Spinal cord (tissue), 10 donors: ENCODE measurements around the gene KIF15. TPM values are rescaled to one million over a fixed set of nuclear protein-coding genes. Genes with fewer than 3 reads are reported as not detected.

Experiments used
- DNase-seq, 6 donors: peaks; one replicate each; pipeline versions ENCODE4 v3.0.0 to v3.0.0-alpha.2; 2013 to 2015; ENCODE audit warnings: low spot score in 6 of 6, low read depth in 4 of 6
- H3K27ac ChIP-seq: one replicate; pipeline ENCODE4 v1.5.1; 2013; ENCODE audit warnings: low read depth, low read length, control low read depth
- H3K27me3 ChIP-seq: one replicate; pipeline ENCODE4 v1.6.1; 2013; ENCODE audit warnings: low read length; ENCODE audit not compliant: control insufficient read depth, insufficient read depth
- H3K36me3 ChIP-seq: one replicate; pipeline ENCODE4 v1.6.1; 2013; ENCODE audit warnings: low read length; ENCODE audit not compliant: control insufficient read depth, insufficient read depth
- H3K4me1 ChIP-seq: one replicate; pipeline ENCODE4 v1.6.1; 2013; ENCODE audit warnings: low read length; ENCODE audit not compliant: control insufficient read depth, insufficient read depth
- H3K4me3 ChIP-seq: one replicate; pipeline ENCODE4 v1.5.1; 2013; ENCODE audit warnings: low read depth, low read length, control low read depth
- H3K9me3 ChIP-seq: one replicate; pipeline ENCODE4 v1.6.1; 2013; ENCODE audit warnings: low read length; ENCODE audit not compliant: control insufficient read depth, insufficient read depth
- WGBS: methylation state at CpG from one replicate; pipeline ENCODE4 v1.1.5; 2013; ENCODE audit warnings: missing lambda C conversion rate; ENCODE audit not compliant: insufficient coverage; 5-methylcytosine and 5-hydroxymethylcytosine counted together
- polyA plus RNA-seq, 2 donors: library from polyadenylated mRNA; unstranded; fragments of 120-200 nt; gene quantifications; one replicate each; pipeline ENCODE4 v1.2.1, GENCODE V29; 2013; ENCODE audit not compliant: insufficient read length in 2 of 2
- total RNA-seq, 2 donors: library from RNA; depleted of rRNA in 1 of 2; stranded (reverse); fragments of 120-200 nt in 1 of 2; fragments of >200 nt in 1 of 2; gene quantifications; one replicate each; pipeline versions ENCODE4 v1.2.3 to v1.2.4, GENCODE V29; 2013 to 2014
- donor health status: healthy.

The KIF15 gene
- total and polyA plus RNA-seq, 4 donors = 10.4 to 14.0 (median 13.0) TPM

GRCh38 chr3:44870375-44871061 lies 108.9 kb downstream of the KIF15 start:
- WGBS = 84% methylated on average over 3 of the region's 8 CpGs
- H3K36me3 ChIP-seq = peaks cover 10% of the 10 kb centered on the region
- H3K27me3 ChIP-seq = no peaks in the 10 kb centered on the region

GRCh38 chr3:44874308-44874707 lies 112.7 kb downstream of the KIF15 start, which contains the start of gene TGM4:
Gene TGM4, plus strand, starts transcription at chr3:44874608. Its CDS starts 71 bp downstream, at chr3:44874679.
- Histone ChIP-seq H3K4me3 (no peak within 1 kb of the TSS), H3K36me3 (no peaks in the 10 kb centered on the region), H3K9me3 (no peaks in the 10 kb centered on the region), H3K27me3 (no peaks in the 10 kb centered on the region), H3K4me1 (no peaks in the 10 kb centered on the region), H3K27ac (no peak within 1 kb of the TSS)
- no peak for DNase-seq
- 88% methylated on average over 1 of the region's 5 CpGs for WGBS

More at GRCh38 chr3:44870375-44871061, 108.9 kb downstream of the KIF15 start:
- no peak overlapping the region for H3K27ac ChIP-seq
- no peak overlapping the region for H3K4me3 ChIP-seq
- DNase-seq = no peak
- H3K4me1 ChIP-seq = no peaks in the 10 kb centered on the region
- peaks cover 2% of the 10 kb centered on the region for H3K9me3 ChIP-seq

GRCh38 chr3:44875596-44875995 lies 114.0 kb downstream of the KIF15 start:
- 73% methylated on average over 2 of the region's 3 CpGs for WGBS

GRCh38 chr3:44877333-44877732 lies 115.7 kb downstream of the KIF15 start:
- no peaks in the 10 kb centered on the region for H3K36me3 ChIP-seq
- H3K4me3 ChIP-seq = no peak overlapping the region
- H3K27ac ChIP-seq = no peak overlapping the region
- no peaks in the 10 kb centered on the region for H3K4me1 ChIP-seq
- no CpG with 5 or more reads among the region's 3 CpGs for WGBS
- no peak for DNase-seq
- H3K27me3 ChIP-seq = no peaks in the 10 kb centered on the region
- no peaks in the 10 kb centered on the region for H3K9me3 ChIP-seq

More at GRCh38 chr3:44875596-44875995, 114.0 kb downstream of the KIF15 start:
- Histone ChIP-seq H3K4me3 (no peak overlapping the region), H3K36me3 (no peaks in the 10 kb centered on the region), H3K27me3 (no peaks in the 10 kb centered on the region), H3K4me1 (no peaks in the 10 kb centered on the region), H3K9me3 (no peaks in the 10 kb centered on the region), H3K27ac (no peak overlapping the region)
- DNase-seq = no peak

GRCh38 chr3:44880284-44880683 lies 118.7 kb downstream of the KIF15 start:
- no peak for DNase-seq
- H3K4me1 ChIP-seq = peaks cover 6% of the 10 kb centered on the region
- no peak overlapping the region for H3K4me3 ChIP-seq
- H3K9me3 ChIP-seq = no peaks in the 10 kb centered on the region
- H3K36me3 ChIP-seq = no peaks in the 10 kb centered on the region
- WGBS = 70% methylated on average over 1 of the region's 2 CpGs
- no peak overlapping the region for H3K27ac ChIP-seq
- H3K27me3 ChIP-seq = no peaks in the 10 kb centered on the region

- Histone ChIP-seq H3K4me3 (no peak overlapping the region), H3K36me3 (no peaks in the 10 kb centered on the region), H3K9me3 (no peaks in the 10 kb centered on the region), H3K27me3 (no peaks in the 10 kb centered on the region), H3K4me1 (peaks cover 6% of the 10 kb centered on the region), H3K27ac (no peak overlapping the region)
- no peak for DNase-seq
- WGBS = 95% methylated on average over 5 of the region's 5 CpGs
Measured at GRCh38 chr3:44883213-44883955, 121.8 kb downstream of the KIF15 start.

- Histone ChIP-seq H3K27me3 (no peaks in the 10 kb centered on the region), H3K9me3 (no peaks in the 10 kb centered on the region), H3K36me3 (no peaks in the 10 kb centered on the region), H3K4me1 (peaks cover 6% of the 10 kb centered on the region), H3K27ac (no peak overlapping the region), H3K4me3 (no peak overlapping the region)
- peak in 4 of 6 donors; percentile 7 to 85 (median 52) for DNase-seq
- WGBS = 48% methylated on average over 2 of the region's 4 CpGs
Measured at GRCh38 chr3:44883999-44884431, 122.4 kb downstream of the KIF15 start.

GRCh38 chr3:44885618-44886017 lies 124.0 kb downstream of the KIF15 start:
- WGBS = 98% methylated on average over 4 of the region's 4 CpGs
- no peaks in the 10 kb centered on the region for H3K27me3 ChIP-seq
- H3K36me3 ChIP-seq = no peaks in the 10 kb centered on the region
- no peak for DNase-seq
- no peak overlapping the region for H3K27ac ChIP-seq
- no peak overlapping the region for H3K4me3 ChIP-seq
- H3K9me3 ChIP-seq = no peaks in the 10 kb centered on the region
- peaks cover 6% of the 10 kb centered on the region for H3K4me1 ChIP-seq

- WGBS = 59% methylated on average over 3 of the region's 3 CpGs
- H3K4me1 ChIP-seq = peaks cover 6% of the 10 kb centered on the region
- no peak overlapping the region for H3K4me3 ChIP-seq
- no peaks in the 10 kb centered on the region for H3K36me3 ChIP-seq
- no peaks in the 10 kb centered on the region for H3K9me3 ChIP-seq
- H3K27me3 ChIP-seq = no peaks in the 10 kb centered on the region
- no peak overlapping the region for H3K27ac ChIP-seq
- DNase-seq = no peak
Measured at GRCh38 chr3:44886561-44886960, 125.0 kb downstream of the KIF15 start.
